HCT116 (cell line): ENCODE measurements around the gene ZNF473. TPM values are rescaled to one million over a fixed set of nuclear protein-coding genes. Genes with fewer than 3 reads are reported as not detected.

ENCODE experiments used
- ATAC-seq: fragments of 200-7000 bp; cut with Tn5 transposase; 2 replicates; pipeline ENCODE4 v1.9.1; 2020; ENCODE audit warnings: mild to moderate bottlenecking, moderate library complexity
- BruUV-seq: library from RNA; stranded (reverse); fragments of 400-500 nt; replicated peaks from 2 replicates; lab custom pipeline; 2021; lab: Mats Ljungman, UMichigan
- CTCF ChIA-PET: fragments of 300-600 bp; sonication (Branson Sonifier 250); formaldehyde crosslinking; loops from one replicate; lab custom pipeline; 2021; ENCODE audit warnings: antibody characterized with exemption; lab: Charles Lee
- POLR2A ChIA-PET: fragments of 300-600, 350-600 bp; sonication (Branson Sonifier 250); formaldehyde crosslinking; loops from one replicate; lab custom pipeline; 2021; ENCODE audit warnings: antibody characterized with exemption; lab: Charles Lee
- RAD21 ChIA-PET, 2 experiments: fragments of 300-600 bp; sonication (Branson Sonifier 250); formaldehyde crosslinking; loops; one replicate each; lab custom pipeline; 2023; ENCODE audit warnings: low total read pairs in 2 of 2; ENCODE audit not compliant: uncharacterized antibody in 2 of 2, unreplicated experiment in 2 of 2, low non-redundant PET in 1 of 2; lab: Charles Lee
- DNase-seq: peaks from one replicate; pipeline ENCODE4 v3.0.0-alpha.2; 2010; ENCODE audit warnings: low read depth, low spot score
- H2AFZ ChIP-seq: fragments of 200-600 bp; shearing (Covaris generic), sonication (generic); 2 replicates; pipeline ENCODE4 v1.6.1; 2017; ENCODE audit warnings: low read depth, mixed run types, mixed read lengths, antibody characterized with exemption, low read length; ENCODE audit not compliant: poor library complexity, severe bottlenecking
- H3K27ac ChIP-seq: 2 replicates; pipeline ENCODE4 v1.5.1; 2012; ENCODE audit warnings: low read depth, low read length
- H3K27me3 ChIP-seq: fragments of 200-600 bp; sonication (generic); 2 replicates; pipeline ENCODE4 v1.6.1; 2016; ENCODE audit warnings: mixed run types, low read length, mixed read lengths; ENCODE audit not compliant: insufficient read depth
- H3K36me3 ChIP-seq, 2 experiments: fragments of 200-500 bp in 1 of 2; fragments of 200-600 bp in 1 of 2; sonication (Bioruptor generic) in 1 of 2; sonication (generic) in 1 of 2; 2 replicates each; pipeline versions ENCODE4 v1.5.1 to v1.6.1; 2014 to 2016; ENCODE audit warnings: low read length in 2 of 2, inconsistent platforms in 1 of 2, mixed read lengths in 1 of 2, mixed run types in 1 of 2; ENCODE audit not compliant: insufficient read depth in 2 of 2, control insufficient read depth in 1 of 2
- H3K4me1 ChIP-seq, 2 experiments: fragments of 200-600 bp in 1 of 2; sonication (generic) in 1 of 2; 2 replicates each; pipeline versions ENCODE4 v1.5.1 to v1.6.1; 2012 to 2017; ENCODE audit warnings: low read length in 2 of 2, inconsistent platforms in 1 of 2, mild to moderate bottlenecking in 1 of 2, mixed read lengths in 1 of 2, mixed run types in 1 of 2, moderate library complexity in 1 of 2; ENCODE audit not compliant: insufficient read depth in 2 of 2, control insufficient read depth in 1 of 2
- H3K4me2 ChIP-seq: fragments of 200-600 bp; sonication (generic); 2 replicates; pipeline ENCODE4 v1.6.1; 2017; ENCODE audit warnings: mixed run types, low read length, mixed read lengths
- H3K4me3 ChIP-seq, 2 experiments: fragments of 200-600 bp in 1 of 2; sonication (generic) in 1 of 2; replicated peaks in 1 of 2; 2 replicates each; pipeline ENCODE4 v1.5.1; 2011 to 2016; ENCODE audit warnings: low read length in 2 of 2, control low read depth in 1 of 2, low read depth in 1 of 2, mild to moderate bottlenecking in 1 of 2, mixed read lengths in 1 of 2, mixed run types in 1 of 2
- H3K79me2 ChIP-seq: fragments of 200-600 bp; sonication (generic); 2 replicates; pipeline ENCODE4 v1.6.1; 2017; ENCODE audit warnings: mild to moderate bottlenecking, mixed run types, low read length, moderate library complexity, mixed read lengths; ENCODE audit not compliant: insufficient read depth
- H3K9ac ChIP-seq: fragments of 200-600 bp; sonication (generic); 2 replicates; pipeline ENCODE4 v1.6.1; 2016; ENCODE audit warnings: low read length, mixed read lengths
- H3K9me2 ChIP-seq: fragments of 200-600 bp; sonication (generic), shearing (Covaris generic); 2 replicates; pipeline ENCODE4 v1.6.1; 2017; ENCODE audit warnings: mixed run types, mild to moderate bottlenecking, moderate library complexity; ENCODE audit not compliant: insufficient read depth
- H3K9me3 ChIP-seq, 2 experiments: fragments of 200-500 bp in 1 of 2; fragments of 200-600 bp in 1 of 2; sonication (Bioruptor generic) in 1 of 2; sonication (generic) in 1 of 2; 2 replicates each; pipeline ENCODE4 v1.6.1; 2014 to 2017; ENCODE audit warnings: low read length in 2 of 2, mixed read lengths in 2 of 2, inconsistent platforms in 1 of 2, low read depth in 1 of 2, mild to moderate bottlenecking in 1 of 2, mixed run types in 1 of 2, moderate library complexity in 1 of 2; ENCODE audit not compliant: control insufficient read depth in 1 of 2, insufficient read depth in 1 of 2
- H4K20me1 ChIP-seq: fragments of 200-600 bp; sonication (generic), shearing (Covaris generic); 2 replicates; pipeline ENCODE4 v1.6.1; 2017; ENCODE audit warnings: mixed run types, mild to moderate bottlenecking, moderate library complexity; ENCODE audit not compliant: insufficient read depth
- ATF3 ChIP-seq: IDR thresholded peaks from 2 replicates; pipeline ENCODE4 v1.6.1; 2012
- CBX3 ChIP-seq: IDR thresholded peaks from 2 replicates; pipeline ENCODE4 v1.6.1; 2012; ENCODE audit warnings: low read depth
- CEBPB ChIP-seq: IDR thresholded peaks from 2 replicates; pipeline ENCODE4 v1.6.1; 2012; ENCODE audit warnings: low read depth
- CTCF ChIP-seq, 3 experiments: fragments of 200-600 bp in 1 of 3; sonication (generic) in 1 of 3; IDR thresholded peaks in 2 of 3; conservative IDR thresholded peaks in 1 of 3; 2 replicates each; pipeline ENCODE4 v1.5.1; 2012 to 2017; ENCODE audit warnings: low read depth in 2 of 3, low read length in 2 of 3, antibody characterized with exemption in 1 of 3, borderline replicate concordance in 1 of 3, control low read depth in 1 of 3, mild to moderate bottlenecking in 1 of 3, mixed read lengths in 1 of 3, mixed run types in 1 of 3, moderate library complexity in 1 of 3; ENCODE audit not compliant: insufficient read depth in 1 of 3
- EGR1 ChIP-seq: IDR thresholded peaks from 2 replicates; pipeline ENCODE4 v1.6.1; 2012; ENCODE audit warnings: low read depth
- EZH2phosphoT487 ChIP-seq: fragments of 200-600 bp; IDR thresholded peaks from 2 replicates; pipeline ENCODE4 v1.6.1; 2018; ENCODE audit warnings: antibody characterized with exemption, borderline replicate concordance
- FOSL1 ChIP-seq: IDR thresholded peaks from 2 replicates; pipeline ENCODE4 v1.6.1; 2012; ENCODE audit warnings: low read depth
- JUND ChIP-seq: IDR thresholded peaks from 2 replicates; pipeline ENCODE4 v1.6.1; 2012
- POLR2A ChIP-seq: IDR thresholded peaks from 2 replicates; pipeline ENCODE4 v1.7.0; 2011; ENCODE audit warnings: borderline replicate concordance; ENCODE audit not compliant: insufficient read depth, insufficient read length; ENCODE audit errors: extremely low read depth
- POLR2AphosphoS5 ChIP-seq: IDR thresholded peaks from 2 replicates; pipeline ENCODE4 v1.6.1; 2011; ENCODE audit warnings: mild to moderate bottlenecking, low read depth, low read length, moderate library complexity
- SP1 ChIP-seq: IDR thresholded peaks from 2 replicates; pipeline ENCODE4 v1.6.1; 2012; ENCODE audit warnings: low read depth
- SRF ChIP-seq: IDR thresholded peaks from 2 replicates; pipeline ENCODE4 v1.6.1; 2012; ENCODE audit warnings: low read depth
- TCF7L2 ChIP-seq: IDR thresholded peaks from 2 replicates; pipeline ENCODE4 v1.7.0; 2011; ENCODE audit warnings: borderline replicate concordance, inconsistent platforms; ENCODE audit not compliant: insufficient read depth, insufficient read length; ENCODE audit errors: extremely low read depth
- YY1 ChIP-seq: IDR thresholded peaks from 2 replicates; pipeline ENCODE4 v1.6.1; 2011; ENCODE audit warnings: low read length, low read depth, moderate library complexity, mild to moderate bottlenecking; ENCODE audit not compliant: insufficient replicate concordance; ENCODE audit errors: extremely low read depth
- ZNF274 ChIP-seq: fragments of 200-500 bp; sonication (Bioruptor generic); IDR thresholded peaks from 2 replicates; pipeline ENCODE4 v1.6.1; 2014; ENCODE audit warnings: mild to moderate bottlenecking, low read depth, low read length, inconsistent platforms
- intact Hi-C: fragments of 100-400 bp; cut with micrococcal nuclease; formaldehyde crosslinking; loops from 2 replicates; pipeline ENCODE4 v1.10.0; 2022
- total RNA-seq: library from RNA; stranded (reverse); gene quantifications from one replicate; pipeline ENCODE4 v1.2.1, GENCODE V29; 2021; ENCODE audit not compliant: unreplicated experiment
- TF ChIP-seq, protein P1 (sequence below): IDR thresholded peaks from 2 replicates; pipeline ENCODE4 v1.6.1; 2011; ENCODE audit warnings: mild to moderate bottlenecking, low read length, moderate library complexity; ENCODE audit not compliant: insufficient replicate concordance; ENCODE audit errors: extremely low read depth
- TF ChIP-seq, protein P2 (sequence below): IDR thresholded peaks from 2 replicates; pipeline ENCODE4 v1.6.1; 2012

Gene ZNF473
- total RNA-seq, 1 experiment from 2014 or later: 19.8 TPM

- H3K9me3 ChIP-seq: no peaks in the 10 kb centered on the region
- no peak for TF ChIP-seq FOSL1
- no peak for TF ChIP-seq ZNF274
- no peak for TF ChIP-seq YY1
- TF ChIP-seq, protein P1, sequence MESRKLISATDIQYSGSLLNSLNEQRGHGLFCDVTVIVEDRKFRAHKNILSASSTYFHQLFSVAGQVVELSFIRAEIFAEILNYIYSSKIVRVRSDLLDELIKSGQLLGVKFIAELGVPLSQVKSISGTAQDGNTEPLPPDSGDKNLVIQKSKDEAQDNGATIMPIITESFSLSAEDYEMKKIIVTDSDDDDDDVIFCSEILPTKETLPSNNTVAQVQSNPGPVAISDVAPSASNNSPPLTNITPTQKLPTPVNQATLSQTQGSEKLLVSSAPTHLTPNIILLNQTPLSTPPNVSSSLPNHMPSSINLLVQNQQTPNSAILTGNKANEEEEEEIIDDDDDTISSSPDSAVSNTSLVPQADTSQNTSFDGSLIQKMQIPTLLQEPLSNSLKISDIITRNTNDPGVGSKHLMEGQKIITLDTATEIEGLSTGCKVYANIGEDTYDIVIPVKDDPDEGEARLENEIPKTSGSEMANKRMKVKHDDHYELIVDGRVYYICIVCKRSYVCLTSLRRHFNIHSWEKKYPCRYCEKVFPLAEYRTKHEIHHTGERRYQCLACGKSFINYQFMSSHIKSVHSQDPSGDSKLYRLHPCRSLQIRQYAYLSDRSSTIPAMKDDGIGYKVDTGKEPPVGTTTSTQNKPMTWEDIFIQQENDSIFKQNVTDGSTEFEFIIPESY: no peak
- no peak for TF ChIP-seq CBX3
- no peak for TF ChIP-seq CEBPB
- TF ChIP-seq ATF3: no peak
- no peak for TF ChIP-seq CTCF (IDR thresholded peaks at IDR 0.05 in 2 of 3, conservative IDR thresholded peaks at IDR 0.05 in 1 of 3; ENCODE audit: borderline replicate concordance in 1 of 3, insufficient read depth in 1 of 3, low read depth in 2 of 3, low read length in 2 of 3)
- no peak for TF ChIP-seq SRF
- TF ChIP-seq, protein P2, sequence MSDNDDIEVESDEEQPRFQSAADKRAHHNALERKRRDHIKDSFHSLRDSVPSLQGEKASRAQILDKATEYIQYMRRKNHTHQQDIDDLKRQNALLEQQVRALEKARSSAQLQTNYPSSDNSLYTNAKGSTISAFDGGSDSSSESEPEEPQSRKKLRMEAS: no peak
- TF ChIP-seq POLR2AphosphoS5: no peak
- TF ChIP-seq EGR1: no peak
- no peak for TF ChIP-seq SP1
- TF ChIP-seq TCF7L2: no peak
- no peak for TF ChIP-seq POLR2A
- no peak for TF ChIP-seq JUND
- no peak for TF ChIP-seq EZH2phosphoT487
- TF ChIP-seq, all 23 proteins: peak for 0
- ChIA-PET POLR2A (no interaction called here), CTCF (interaction anchor here (0.6 kb wide), 1 partner anchor 16 kb away, joined by 3 read pairs; no protein-coding TSS in a partner anchor), RAD21 (interaction anchor here in 1 of 2 experiments (0.6 kb wide), 1 partner anchor 476 kb away, joined by 6 read pairs; no protein-coding TSS in a partner anchor)
- no peak overlapping the region for H3K27ac ChIP-seq
- DNase-seq (no peak), ATAC-seq (no peak)
- no peak overlapping the region for H3K4me3 ChIP-seq
- intact Hi-C loops: no loop called here
- no peaks in the 10 kb centered on the region for H3K79me2 ChIP-seq
- no peaks in the 10 kb centered on the region for H3K9me2 ChIP-seq
- BruUV-seq: no TSS peak
- no peak overlapping the region for H2AFZ ChIP-seq
- H4K20me1 ChIP-seq: no peaks in the 10 kb centered on the region
- no peaks in the 10 kb centered on the region for H3K27me3 ChIP-seq
- H3K36me3 ChIP-seq: peaks cover 0 to 2% of the 10 kb centered on the region in 2 experiments; a peak in 1 of 4 replicates
- H3K9ac ChIP-seq: no peak overlapping the region
- H3K4me2 ChIP-seq: no peak overlapping the region
- H3K4me1 ChIP-seq: no peaks in the 10 kb centered on the region
These were observed 43.9 kb upstream of the ZNF473 start for GRCh38 chr19:49981603-49982593.
